ENCODE measurements around the gene KMT2E. TPM values are rescaled to one million over a fixed set of nuclear protein-coding genes. Genes with fewer than 3 reads are reported as not detected.
A peak's percentile ranks its signal among the peaks of the same experiment; 100 is the strongest.
"Not testable (repeated sequence)": the region's sequence is repeated elsewhere in the genome, so short reads cannot be mapped to it uniquely, and the experiment has no call there.

KMT2E gene
- total and polyA plus RNA-seq, 2 experiments from 2014 or later: 78.4 to 131 TPM

- H3K27me3 ChIP-seq: no peaks in the 10 kb centered on the region
- no peaks in the 10 kb centered on the region for H3K4me1 ChIP-seq (ENCODE audit: low read depth)
- H3K9me3 ChIP-seq (ENCODE audit: low read depth): no peaks in the 10 kb centered on the region
- DNase-seq (ENCODE audit: low read depth in 1 of 2, low spot score in 1 of 2): no peak
- H3K4me3 ChIP-seq: no peak overlapping the region
- H3K27ac ChIP-seq: peak overlapping the region; percentile 65
- peaks cover 45% of the 10 kb centered on the region for H3K36me3 ChIP-seq
- TF ChIP-seq CTCF (IDR thresholded peaks at IDR 0.05; ENCODE audit: low read depth, low read length): no peak
Observed at GRCh38 chr7:105050493-105050892, 36.5 kb downstream of the KMT2E start.

- H3K9me3 ChIP-seq (ENCODE audit: low read depth); DNase-seq (ENCODE audit: low read depth in 1 of 2, low spot score in 1 of 2); H3K27ac ChIP-seq; H3K27me3 ChIP-seq; H3K4me3 ChIP-seq; H3K4me1 ChIP-seq (ENCODE audit: low read depth): not testable (repeated sequence)
- H3K36me3 ChIP-seq: peaks cover 44% of the 10 kb centered on the region
Observed at GRCh38 chr7:105050899-105051298, 36.9 kb downstream of the KMT2E start.

GRCh38 chr7:105055084-105055483, 41.1 kb downstream of the KMT2E start:
- H3K27ac ChIP-seq: peak overlapping the region; percentile 16
- no peaks in the 10 kb centered on the region for H3K27me3 ChIP-seq
- no peaks in the 10 kb centered on the region for H3K9me3 ChIP-seq (ENCODE audit: low read depth)
- no peak for TF ChIP-seq CTCF (IDR thresholded peaks at IDR 0.05; ENCODE audit: low read depth, low read length)
- DNase-seq (ENCODE audit: low read depth in 1 of 2, low spot score in 1 of 2): no peak
- H3K4me3 ChIP-seq: no peak overlapping the region
- no peaks in the 10 kb centered on the region for H3K4me1 ChIP-seq (ENCODE audit: low read depth)
- H3K36me3 ChIP-seq: peaks cover 18% of the 10 kb centered on the region

GRCh38 chr7:105055621-105056020, 41.6 kb downstream of the KMT2E start:
- Histone ChIP-seq H3K27ac (peak overlapping the region; percentile 16), H3K4me1 (ENCODE audit: low read depth) (no peaks in the 10 kb centered on the region), H3K9me3 (ENCODE audit: low read depth) (no peaks in the 10 kb centered on the region), H3K4me3 (no peak overlapping the region), H3K27me3 (no peaks in the 10 kb centered on the region), H3K36me3 (peaks cover 18% of the 10 kb centered on the region)
- TF ChIP-seq CTCF (IDR thresholded peaks at IDR 0.05; ENCODE audit: low read depth, low read length): no peak
- no peak for DNase-seq (ENCODE audit: low read depth in 1 of 2, low spot score in 1 of 2)

- no peak for DNase-seq (ENCODE audit: low read depth in 1 of 2, low spot score in 1 of 2)
- no peak for TF ChIP-seq CTCF (IDR thresholded peaks at IDR 0.05; ENCODE audit: low read depth, low read length)
- Histone ChIP-seq H3K9me3 (ENCODE audit: low read depth) (no peaks in the 10 kb centered on the region), H3K4me1 (ENCODE audit: low read depth) (no peaks in the 10 kb centered on the region), H3K4me3 (no peak overlapping the region), H3K27me3 (no peaks in the 10 kb centered on the region), H3K36me3 (peaks cover 20% of the 10 kb centered on the region), H3K27ac (no peak overlapping the region)
Observed at GRCh38 chr7:105057472-105057871, 43.5 kb downstream of the KMT2E start.

GRCh38 chr7:105060437-105060836, 46.4 kb downstream of the KMT2E start:
- peak overlapping the region; percentile 45 for H3K27ac ChIP-seq
- no peaks in the 10 kb centered on the region for H3K9me3 ChIP-seq (ENCODE audit: low read depth)
- TF ChIP-seq CTCF (IDR thresholded peaks at IDR 0.05; ENCODE audit: low read depth, low read length): no peak
- H3K4me3 ChIP-seq: no peak overlapping the region
- H3K4me1 ChIP-seq (ENCODE audit: low read depth): no peaks in the 10 kb centered on the region
- DNase-seq (ENCODE audit: low read depth in 1 of 2, low spot score in 1 of 2): no peak
- H3K27me3 ChIP-seq: no peaks in the 10 kb centered on the region
- peaks cover 25% of the 10 kb centered on the region for H3K36me3 ChIP-seq
